ENCODE results near the gene AFG3L2.

Gene AFG3L2

GRCh38 chr18:12362473-12363174, 14.4 kb downstream of the AFG3L2 start:
- DNase-seq (ENCODE audit: low spot score) (no peak), FAIRE-seq (peak; percentile 40)

- FAIRE-seq (no peak), DNase-seq (ENCODE audit: low spot score) (no peak)
These were observed 15.2 kb downstream of the AFG3L2 start for GRCh38 chr18:12361770-12362378.

- FAIRE-seq = no peak
- no peak for DNase-seq (ENCODE audit: low spot score)
These were observed 17.5 kb downstream of the AFG3L2 start for GRCh38 chr18:12359515-12359927.

- DNase-seq (ENCODE audit: low spot score) (no peak), FAIRE-seq (no peak)
These were observed 24.8 kb downstream of the AFG3L2 start for GRCh38 chr18:12352188-12352587.

GRCh38 chr18:12347895-12348294, 29.1 kb downstream of the AFG3L2 start:
- DNase-seq (ENCODE audit: low spot score) (no peak), FAIRE-seq (peak; percentile 53)

GRCh38 chr18:12346240-12346565, 30.8 kb downstream of the AFG3L2 start:
- DNase-seq (ENCODE audit: low spot score) = no peak
- FAIRE-seq = no peak

GRCh38 chr18:12345491-12346239, 31.4 kb downstream of the AFG3L2 start:
- no peak for FAIRE-seq

GRCh38 chr18:12342661-12343060, 34.4 kb downstream of the AFG3L2 start:
- FAIRE-seq = no peak
- no peak for DNase-seq (ENCODE audit: low spot score)

More at GRCh38 chr18:12345491-12346239, 31.4 kb downstream of the AFG3L2 start:
- no peak for DNase-seq (ENCODE audit: low spot score)

GRCh38 chr18:12340945-12341660, 35.9 kb downstream of the AFG3L2 start:
- peak; percentile 69 for FAIRE-seq
- DNase-seq (ENCODE audit: low spot score) = no peak

- DNase-seq (ENCODE audit: low spot score) = no peak
These were observed 38.6 kb downstream of the AFG3L2 start for GRCh38 chr18:12338382-12338781.

GRCh38 chr18:12336887-12337286, 40.1 kb downstream of the AFG3L2 start:
- DNase-seq (ENCODE audit: low spot score) (peak; percentile 80), FAIRE-seq (peak; percentile 95)

More at GRCh38 chr18:12338382-12338781, 38.6 kb downstream of the AFG3L2 start:
- no peak for FAIRE-seq

GRCh38 chr18:12336171-12336613, 40.8 kb downstream of the AFG3L2 start:
- peak; percentile 85 for FAIRE-seq
- no peak for DNase-seq (ENCODE audit: low spot score)

GRCh38 chr18:12335503-12335902, 41.5 kb downstream of the AFG3L2 start:
- FAIRE-seq (no peak), DNase-seq (ENCODE audit: low spot score) (no peak)

GRCh38 chr18:12334863-12335262, 42.2 kb downstream of the AFG3L2 start:
- FAIRE-seq (no peak), DNase-seq (ENCODE audit: low spot score) (no peak)

GRCh38 chr18:12334366-12334808, 42.6 kb downstream of the AFG3L2 start:
- no peak for DNase-seq (ENCODE audit: low spot score)
- no peak for FAIRE-seq

GRCh38 chr18:12333506-12334290, 43.3 kb downstream of the AFG3L2 start:
- FAIRE-seq = no peak
- no peak for DNase-seq (ENCODE audit: low spot score)

GRCh38 chr18:12330766-12331165, 46.3 kb downstream of the AFG3L2 start:
- FAIRE-seq = no peak
- no peak for DNase-seq (ENCODE audit: low spot score)

GRCh38 chr18:12329125-12329698, 47.8 kb downstream of the AFG3L2 start:
- peak; percentile 32 for FAIRE-seq
- DNase-seq (ENCODE audit: low spot score) = no peak

GRCh38 chr18:12328179-12328823, 48.7 kb downstream of the AFG3L2 start:
- FAIRE-seq (no peak), DNase-seq (ENCODE audit: low spot score) (no peak)

Data from urothelium cell line (cell line).